ENCODE measurements around the gene PROX1. TPM values are rescaled to one million over a fixed set of nuclear protein-coding genes. Genes with fewer than 3 reads are reported as not detected.
"Not testable (repeated sequence)": the region's sequence is repeated elsewhere in the genome, so short reads cannot be mapped to it uniquely, and the experiment has no call there.

The PROX1 gene
- total RNA-seq, 1 donor from 2014 or later, result 4.1 TPM

DNA sequence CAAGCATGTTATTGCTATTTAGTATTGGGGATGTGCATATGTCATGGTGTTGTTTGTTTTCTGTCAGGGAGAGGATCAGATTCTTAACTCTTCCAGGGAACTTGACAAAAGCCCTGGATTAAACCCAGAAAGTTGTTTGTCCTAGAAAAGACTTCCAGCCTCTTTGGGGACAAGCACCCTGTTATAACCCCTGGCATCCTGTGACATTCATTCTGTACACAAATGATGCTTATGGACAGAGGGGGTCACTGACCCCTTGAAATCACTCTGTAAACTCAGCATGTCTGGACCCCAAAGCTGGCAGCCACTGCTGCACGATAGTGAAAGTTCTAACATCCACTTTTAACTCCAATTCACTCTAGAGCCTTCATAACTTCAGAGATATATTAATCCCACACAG, 81.2 kb downstream of the PROX1 start:
- DNase-seq (ENCODE audit: low spot score), result no peak

DNA sequence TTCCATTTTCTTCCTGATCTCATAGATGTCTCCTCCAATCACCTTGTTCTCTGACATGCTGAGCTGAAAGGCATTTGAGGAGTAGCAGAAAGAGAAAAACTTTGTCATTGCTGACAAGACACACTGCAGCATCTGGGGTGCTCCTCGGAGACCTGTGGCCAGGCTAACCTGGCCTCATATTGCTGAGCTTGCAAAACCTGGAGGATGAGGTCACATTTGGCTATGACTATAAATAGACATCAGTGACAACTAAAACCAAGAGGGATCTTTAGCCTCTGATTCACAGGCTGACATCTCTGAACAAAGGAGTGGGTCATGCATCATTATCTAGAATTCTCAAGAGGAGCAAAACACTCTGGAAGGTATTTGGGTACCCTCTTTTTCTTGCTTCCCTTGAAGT, 83.7 kb downstream of the PROX1 start:
- no peak for DNase-seq (ENCODE audit: low spot score)

DNA sequence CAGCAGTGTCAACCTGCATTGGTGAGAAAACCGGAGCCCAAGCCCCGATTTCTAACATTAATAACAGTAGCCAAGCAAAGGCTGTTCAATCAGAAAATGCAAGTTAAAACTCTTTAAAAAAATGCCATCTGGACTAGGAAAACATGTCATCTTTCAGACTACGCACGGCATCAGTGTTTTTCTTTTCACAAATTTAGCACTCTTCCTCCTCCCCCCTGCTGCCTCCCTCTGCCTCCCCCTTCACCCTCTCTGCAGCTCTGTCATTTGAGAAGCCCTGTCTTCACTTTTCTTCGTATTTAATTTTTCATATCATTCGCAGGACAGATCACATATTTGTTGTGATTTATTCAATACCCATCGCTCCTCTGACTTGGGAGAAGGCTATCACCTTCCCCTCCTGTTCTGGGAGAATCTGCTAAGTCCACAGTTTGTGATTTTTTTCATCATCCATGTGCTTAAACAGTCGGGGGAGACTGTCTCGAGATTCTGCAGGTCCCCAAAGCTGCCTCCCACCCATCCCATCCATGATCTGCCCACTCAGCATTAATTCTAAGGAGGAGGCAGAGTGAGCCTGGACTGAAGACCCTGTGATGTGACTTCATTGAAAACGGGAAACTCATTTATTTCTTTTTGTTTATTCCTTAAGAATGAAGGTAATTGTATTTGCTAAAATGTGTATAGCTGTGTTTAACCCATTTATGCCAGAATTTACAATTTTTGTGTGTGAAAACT, 84.8 kb downstream of the PROX1 start:
- no peak for DNase-seq (ENCODE audit: low spot score)

DNA sequence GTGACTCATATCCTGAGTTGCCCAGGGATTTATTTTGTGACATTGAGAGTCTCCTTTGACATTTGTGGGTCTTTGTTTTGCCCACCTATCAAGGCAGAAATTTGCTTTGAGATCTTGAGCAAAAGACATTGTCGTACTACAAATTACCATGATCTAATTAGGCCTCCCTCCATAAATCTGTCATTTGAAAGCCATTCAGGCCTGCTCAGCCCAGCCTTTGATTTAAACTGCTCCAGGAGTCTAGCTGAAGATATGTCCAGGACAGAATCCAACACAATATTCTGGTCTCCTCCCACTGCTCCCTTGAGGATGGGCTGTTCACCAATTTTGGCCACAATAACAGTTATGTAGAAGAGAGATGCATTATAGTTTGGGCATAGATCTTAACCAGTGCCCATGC, 86.7 kb downstream of the PROX1 start:
- DNase-seq (ENCODE audit: low spot score), result no peak

DNA sequence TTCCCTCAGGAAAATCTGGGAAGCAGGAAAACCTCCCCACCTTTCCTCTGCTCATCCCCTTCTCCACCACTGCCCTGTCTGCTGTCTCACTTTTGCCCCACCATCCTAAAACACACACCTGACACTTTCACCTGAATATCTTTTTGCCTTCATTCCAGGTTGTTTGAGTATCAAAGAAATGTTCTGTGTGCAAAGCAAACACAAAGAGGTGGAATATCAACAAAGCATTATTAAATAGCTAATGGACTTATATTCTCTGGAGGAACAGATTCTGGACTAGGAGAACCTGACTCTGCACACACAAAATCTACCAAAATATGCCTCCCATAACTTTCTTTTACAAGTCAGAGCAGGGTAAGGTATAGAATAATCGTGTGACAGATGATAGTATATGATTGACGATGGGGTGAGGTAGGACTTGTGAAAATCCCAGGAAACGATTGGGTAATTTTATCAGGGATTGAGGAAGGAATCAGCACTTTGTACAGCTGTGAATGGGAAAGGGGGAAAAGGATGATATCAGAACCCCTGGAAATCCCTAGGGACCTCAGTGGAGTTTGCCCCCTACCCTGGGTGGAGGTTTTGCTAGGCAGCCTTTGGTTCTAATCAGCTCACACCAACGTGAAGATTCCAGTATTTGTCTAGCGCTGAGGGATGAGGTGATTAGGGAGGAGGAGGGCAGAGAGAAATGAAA, 87.7 kb downstream of the PROX1 start:
- DNase-seq (ENCODE audit: low spot score), result no peak

DNA sequence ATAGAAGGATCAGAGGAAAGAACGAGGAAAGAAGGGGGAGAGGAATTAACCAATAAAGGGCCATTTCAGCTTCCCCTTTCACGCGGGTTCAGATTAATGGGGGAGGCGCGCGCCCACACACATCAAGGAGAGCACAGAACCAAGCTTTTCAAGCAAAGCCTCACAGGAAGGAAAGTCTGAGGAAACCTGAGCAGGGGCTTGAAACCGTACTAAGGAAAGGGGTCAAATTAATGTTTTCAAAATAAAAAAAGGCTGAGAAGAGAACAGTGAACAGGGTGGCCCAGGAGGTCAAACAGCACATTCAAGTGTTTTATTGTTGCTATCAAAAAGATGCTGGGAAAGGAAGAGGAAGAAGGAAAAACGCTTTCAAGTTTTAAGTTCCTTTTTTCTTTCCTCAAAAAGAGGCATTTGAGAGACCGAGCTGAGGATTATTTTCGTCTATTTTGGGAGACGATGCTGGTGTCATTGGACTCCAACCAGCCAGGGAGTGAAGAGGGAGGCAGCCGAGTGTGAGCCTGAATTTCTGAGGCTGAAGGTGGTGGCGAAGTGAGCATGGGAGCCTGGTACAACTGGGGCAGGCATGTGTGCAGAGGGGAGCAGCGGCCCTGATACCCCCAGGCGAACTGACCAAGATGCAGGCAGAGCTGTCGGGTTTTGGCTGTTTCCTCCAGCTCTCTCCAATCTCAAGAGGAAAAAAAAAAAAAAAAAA, 88.4 kb downstream of the PROX1 start:
- DNase-seq (ENCODE audit: low spot score), result no peak

DNA sequence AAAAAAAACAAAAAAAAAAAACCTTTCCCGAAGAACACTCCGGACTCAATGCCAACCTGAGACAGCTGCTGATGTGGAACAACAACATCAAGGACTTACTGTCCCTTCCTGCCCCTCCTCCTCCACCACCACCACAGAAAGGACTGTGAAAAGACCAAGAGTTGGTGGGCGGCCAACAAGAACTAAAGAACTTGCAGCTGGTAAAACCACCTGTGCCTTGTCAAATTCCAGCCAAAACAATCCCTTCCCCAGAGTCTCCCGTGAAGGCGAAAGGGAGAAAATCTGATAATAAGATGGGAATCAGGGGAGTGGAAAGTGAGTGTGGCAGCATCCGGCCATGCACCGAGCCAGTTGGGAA, 88.9 kb downstream of the PROX1 start:
- DNase-seq (ENCODE audit: low spot score), result no peak

DNA sequence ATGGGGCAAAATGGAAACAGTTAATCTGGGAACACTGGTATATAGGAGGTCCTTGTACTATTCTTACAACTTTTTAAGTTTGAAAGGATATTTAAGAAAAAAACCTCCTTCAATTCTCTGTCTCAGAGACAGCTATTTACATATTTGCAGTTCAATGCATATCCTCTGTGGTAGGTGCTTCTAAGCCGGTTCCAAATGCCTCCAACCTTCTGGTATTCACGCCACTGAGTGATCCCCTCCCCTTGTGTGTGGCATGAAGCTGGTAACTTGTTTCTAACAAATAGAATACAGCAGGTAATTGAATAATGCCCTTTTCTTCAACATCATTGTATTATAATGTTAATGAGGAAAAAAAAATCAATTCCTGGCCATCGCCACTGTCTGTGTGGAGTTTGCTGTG, 91.2 kb downstream of the PROX1 start:
- no peak for DNase-seq (ENCODE audit: low spot score)

DNA sequence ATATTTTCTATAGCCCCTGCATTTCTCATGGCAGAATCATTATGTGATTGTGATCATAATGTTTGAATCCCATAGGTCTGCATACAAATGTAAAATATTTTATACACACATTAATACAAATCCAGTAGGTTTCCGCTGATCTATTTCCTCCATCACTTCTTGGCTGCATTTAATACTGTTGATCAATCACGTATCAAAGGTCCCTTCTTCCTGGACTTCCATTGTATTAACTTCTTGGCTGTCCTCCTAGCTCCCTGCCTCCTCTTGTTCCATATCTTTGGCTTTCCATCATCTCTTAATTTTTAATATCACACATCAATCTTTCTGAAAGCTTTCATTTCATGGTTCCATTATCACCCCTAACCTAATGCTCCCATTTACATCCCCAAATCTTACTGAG, 97.6 kb downstream of the PROX1 start:
- no peak for DNase-seq (ENCODE audit: low spot score)

DNA sequence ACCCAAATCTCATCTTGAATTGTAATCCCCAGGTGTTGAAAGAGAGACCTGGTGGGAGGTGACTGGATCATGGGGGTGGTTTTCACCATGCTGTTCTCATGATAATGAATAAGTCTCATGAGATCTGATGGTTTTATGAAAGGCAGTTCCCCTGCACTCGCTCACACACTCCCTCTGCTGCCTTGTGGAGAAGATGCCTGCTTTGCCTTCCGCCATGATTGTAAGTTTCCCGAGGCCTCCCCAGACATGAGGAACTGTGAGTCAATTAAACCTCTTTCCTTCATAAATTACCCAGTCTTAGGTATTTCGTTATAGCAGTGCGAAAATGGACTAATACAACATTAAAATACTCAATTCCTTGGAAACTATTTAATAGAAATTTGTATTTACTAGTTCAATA, 99.2 kb downstream of the PROX1 start:
- DNase-seq (ENCODE audit: low spot score), result no peak

DNA sequence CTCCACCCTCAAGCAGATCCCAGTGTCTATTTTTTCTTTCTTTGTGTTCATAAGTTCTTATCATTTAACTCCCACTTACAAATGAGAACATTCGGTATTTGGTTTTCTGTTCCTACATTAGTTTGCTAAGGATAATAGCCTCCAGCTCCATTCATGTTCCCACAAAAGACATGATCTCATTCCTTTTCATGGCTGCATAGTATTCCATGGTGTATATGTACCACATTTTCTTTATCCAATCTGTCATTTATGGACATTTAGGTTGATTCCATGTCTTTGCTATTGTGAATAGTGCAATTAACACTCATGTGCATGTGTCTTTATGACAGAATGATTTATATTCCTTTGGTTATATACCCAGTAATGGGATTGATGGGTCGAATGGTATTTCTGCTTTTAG, 101.2 kb downstream of the PROX1 start:
- not testable (repeated sequence) for DNase-seq (ENCODE audit: low spot score)

All from mesenteric fat pad (tissue), 1 donor.